GM23338 (cell line): Measurements from ENCODE around the gene GPATCH11. TPM values are rescaled to one million over a fixed set of nuclear protein-coding genes. Genes with fewer than 3 reads are reported as not detected.

Experiments used
- ATAC-seq: fragments of 200-7000 bp; cut with Tn5 transposase; 3 replicates; pipeline ENCODE4 v1.9.1; 2020
- DNase-seq: peaks from one replicate; pipeline ENCODE4 v3.0.0-alpha.2; 2015; ENCODE audit warnings: low spot score
- H2AFZ ChIP-seq: fragments of 200-600 bp; sonication (generic); 2 replicates; pipeline ENCODE4 v1.8.0; 2016; ENCODE audit warnings: antibody characterized with exemption, mild to moderate bottlenecking, moderate library complexity
- H3F3A ChIP-seq: fragments of 200-600 bp; sonication (generic); replicated peaks from 2 replicates; pipeline ENCODE4 v1.8.0; 2017; ENCODE audit warnings: antibody characterized with exemption, mixed run types, low read depth
- H3K27ac ChIP-seq: fragments of 200-600 bp; sonication (generic); 2 replicates; pipeline ENCODE4 v1.6.1; 2016; ENCODE audit warnings: low read depth
- H3K27me3 ChIP-seq: fragments of 200-600 bp; sonication (generic); 2 replicates; pipeline ENCODE4 v1.8.0; 2016; ENCODE audit warnings: mild to moderate bottlenecking, mixed run types, moderate library complexity; ENCODE audit not compliant: insufficient read depth
- H3K36me3 ChIP-seq: fragments of 200-600 bp; sonication (generic); 2 replicates; pipeline ENCODE4 v1.8.0; 2016; ENCODE audit warnings: mild to moderate bottlenecking; ENCODE audit not compliant: insufficient read depth
- H3K4me1 ChIP-seq: fragments of 200-600 bp; sonication (generic); 2 replicates; pipeline ENCODE4 v1.8.0; 2016; ENCODE audit warnings: mild to moderate bottlenecking, moderate library complexity; ENCODE audit not compliant: insufficient read depth
- H3K4me2 ChIP-seq: fragments of 200-600 bp; sonication (generic); 2 replicates; pipeline ENCODE4 v1.7.1; 2017; ENCODE audit warnings: mixed run types
- H3K4me3 ChIP-seq: fragments of 200-600 bp; sonication (generic); 2 replicates; pipeline ENCODE4 v1.6.1; 2016; ENCODE audit warnings: mixed run types
- H3K79me2 ChIP-seq: fragments of 200-600 bp; sonication (generic); replicated peaks from 2 replicates; pipeline ENCODE4 v1.8.0; 2017; ENCODE audit warnings: mild to moderate bottlenecking; ENCODE audit not compliant: insufficient read depth
- H3K9me2 ChIP-seq: fragments of 200-600 bp; sonication (generic); 2 replicates; pipeline ENCODE4 v1.8.0; 2017; ENCODE audit not compliant: insufficient read depth
- H4K20me1 ChIP-seq: fragments of 200-600 bp; sonication (generic); replicated peaks from 2 replicates; pipeline ENCODE4 v1.8.0; 2017; ENCODE audit warnings: mild to moderate bottlenecking; ENCODE audit not compliant: insufficient read depth
- H3K27ac Mint-ChIP-seq: 2 replicates; pipeline ENCODE4 v1.8.0; 2020; ENCODE audit warnings: inconsistent platforms, mild to moderate bottlenecking, moderate library complexity, mixed read lengths
- H3K27me3 Mint-ChIP-seq: 3 replicates; pipeline ENCODE4 v1.8.0; 2022; ENCODE audit warnings: low read depth, mild to moderate bottlenecking, moderate library complexity, mixed read lengths, inconsistent platforms; ENCODE audit not compliant: insufficient read depth, poor library complexity
- H3K36me3 Mint-ChIP-seq: 3 replicates; pipeline ENCODE4 v1.8.0; 2021; ENCODE audit warnings: low read depth, mild to moderate bottlenecking, inconsistent platforms, moderate library complexity, mixed read lengths
- H3K4me1 Mint-ChIP-seq: 3 replicates; pipeline ENCODE4 v1.8.0; 2020; ENCODE audit warnings: mild to moderate bottlenecking, inconsistent platforms, mixed read lengths
- H3K4me3 Mint-ChIP-seq: 3 replicates; pipeline ENCODE4 v1.8.0; 2021; ENCODE audit warnings: moderate library complexity, mild to moderate bottlenecking, inconsistent platforms, mixed read lengths
- H3K9me3 Mint-ChIP-seq: 3 replicates; pipeline ENCODE4 v1.8.0; 2020; ENCODE audit warnings: moderate library complexity, mild to moderate bottlenecking, inconsistent platforms, mixed read lengths
- CREB1 ChIP-seq: fragments of 250-450 bp; sonication (Bioruptor Pico); IDR thresholded peaks from 2 replicates; pipeline ENCODE4 v1.5.0; 2020; ENCODE audit warnings: low read depth, mild to moderate bottlenecking, moderate library complexity
- ETS1 ChIP-seq: IDR thresholded peaks from 2 replicates; pipeline ENCODE4 v1.6.1; 2016; ENCODE audit warnings: antibody characterized with exemption
- EZH2 ChIP-seq: fragments of 200-600 bp; sonication (generic); IDR thresholded peaks from one replicate; pipeline ENCODE4 v1.8.0; 2017; ENCODE audit warnings: antibody characterized with exemption, mild to moderate bottlenecking, low read depth; ENCODE audit not compliant: unreplicated experiment
- EZH2phosphoT487 ChIP-seq: fragments of 200-600 bp; sonication (generic); IDR thresholded peaks from one replicate; pipeline ENCODE4 v1.8.1; 2018; ENCODE audit warnings: antibody characterized with exemption; ENCODE audit not compliant: unreplicated experiment
- JUNB ChIP-seq: IDR thresholded peaks from one replicate; pipeline ENCODE4 v1.6.1; 2016; ENCODE audit warnings: antibody characterized with exemption; ENCODE audit not compliant: unreplicated experiment
- NANOG ChIP-seq: IDR thresholded peaks from 2 replicates; pipeline ENCODE4 v1.6.1; 2016; ENCODE audit warnings: antibody characterized with exemption, borderline replicate concordance
- STAT1 ChIP-seq: IDR thresholded peaks from one replicate; pipeline ENCODE4 v1.6.1; 2016; ENCODE audit warnings: antibody characterized with exemption; ENCODE audit not compliant: unreplicated experiment
- ZNF114 ChIP-seq: fragments of 250-450 bp; sonication (Bioruptor Pico); IDR thresholded peaks from 2 replicates; pipeline ENCODE4 v1.5.0; 2020; ENCODE audit warnings: mild to moderate bottlenecking, moderate library complexity
- ZNF331 ChIP-seq: fragments of 250-450 bp; sonication (Bioruptor Pico); IDR thresholded peaks from 2 replicates; pipeline ENCODE4 v1.5.0; 2020; ENCODE audit warnings: low read depth, mild to moderate bottlenecking, moderate library complexity
- ZNF462 ChIP-seq: fragments of 250-450 bp; sonication (Bioruptor Pico); IDR thresholded peaks from 2 replicates; pipeline ENCODE4 v1.5.0; 2020; ENCODE audit warnings: mild to moderate bottlenecking, moderate library complexity
- polyA plus RNA-seq: library from polyadenylated mRNA; unstranded; fragments of >200 nt; fragmentation: Nextera tagmentation; extraction: Ambion mirVana; gene quantifications from 2 replicates; pipeline ENCODE4 v1.2.1, GENCODE V29; 2016
- total RNA-seq: library from RNA; depleted of rRNA; stranded (reverse); fragments of >200 nt; shearing (Covaris generic); gene quantifications from 2 replicates; pipeline ENCODE4 v1.2.3, GENCODE V29; 2014

Gene GPATCH11
- total and polyA plus RNA-seq, 2 experiments from 2014 or later, result 3.5 to 8.0 TPM

GRCh38 chr2:37117566-37117965 is 33.2 kb downstream of the GPATCH11 start:
- DNase-seq (no peak), ATAC-seq (no peak)
- H3K27ac Mint-ChIP-seq, result no peak overlapping the region
- H3K9me2 ChIP-seq, result no peaks in the 10 kb centered on the region
- H3F3A ChIP-seq, result 0 out of 2 replicates have a peak, but pooled peaks cover 3% of the 10 kb centered on the region
- H3K27me3 Mint-ChIP-seq, result no peaks in the 10 kb centered on the region
- no peaks in the 10 kb centered on the region for H3K4me1 Mint-ChIP-seq
- no peaks in the 10 kb centered on the region for H3K27me3 ChIP-seq
- H3K4me3 Mint-ChIP-seq, result no peak overlapping the region
- no peaks in the 10 kb centered on the region; the same call in 1 of the 2 replicates for H3K36me3 ChIP-seq
- no peak overlapping the region for H3K4me3 ChIP-seq
- TF ChIP-seq ZNF114 (no peak), CREB1 (CRISPR knock-in tag) (no peak), EZH2phosphoT487 (no peak), ZNF462 (no peak), STAT1 (no peak), EZH2 (no peak)
- no peak overlapping the region for H3K4me2 ChIP-seq
- peaks cover 3% of the 10 kb centered on the region for H4K20me1 ChIP-seq
- H3K9me3 Mint-ChIP-seq, result no peaks in the 10 kb centered on the region; the same call in 2 of the 3 replicates
- H3K36me3 Mint-ChIP-seq, result peaks cover 28% of the 10 kb centered on the region; the same call in 2 of the 3 replicates
- no peaks in the 10 kb centered on the region for H3K4me1 ChIP-seq
- H3K79me2 ChIP-seq, result no peaks in the 10 kb centered on the region
- no peak overlapping the region for H3K27ac ChIP-seq
- H2AFZ ChIP-seq, result no peak overlapping the region

GRCh38 chr2:37119157-37119556 is 34.8 kb downstream of the GPATCH11 start:
- peaks cover 3% of the 10 kb centered on the region for H4K20me1 ChIP-seq
- Mint-ChIP-seq H3K27me3 (no peaks in the 10 kb centered on the region), H3K4me3 (no peak overlapping the region), H3K4me1 (no peaks in the 10 kb centered on the region), H3K9me3 (no peaks in the 10 kb centered on the region; the same call in 2 of the 3 replicates), H3K27ac (no peak overlapping the region), H3K36me3 (peaks cover 28% of the 10 kb centered on the region; the same call in 2 of the 3 replicates)
- ATAC-seq (no peak), DNase-seq (no peak)
- H3K4me1 ChIP-seq, result no peaks in the 10 kb centered on the region
- H3K79me2 ChIP-seq, result no peaks in the 10 kb centered on the region
- no peaks in the 10 kb centered on the region for H3K9me2 ChIP-seq
- no peak overlapping the region for H2AFZ ChIP-seq
- no peaks in the 10 kb centered on the region; the same call in 1 of the 2 replicates for H3K36me3 ChIP-seq
- H3K27me3 ChIP-seq, result no peaks in the 10 kb centered on the region
- H3K4me3 ChIP-seq, result no peak overlapping the region
- 0 out of 2 replicates have a peak, but pooled peaks cover 3% of the 10 kb centered on the region for H3F3A ChIP-seq
- no peak overlapping the region for H3K27ac ChIP-seq
- no peak overlapping the region for H3K4me2 ChIP-seq
- TF ChIP-seq JUNB (no peak), ZNF331 (no peak), EZH2 (no peak), ETS1 (no peak), NANOG (no peak)
